Liver (tissue), 9 donors: ENCODE measurements around the gene TMEM175. TPM values are rescaled to one million over a fixed set of nuclear protein-coding genes. Genes with fewer than 3 reads are reported as not detected.

Source experiments
- DNase-seq: peaks from one replicate; pipeline ENCODE4 v3.0.0-alpha.2; 2017; ENCODE audit warnings: low spot score
- H3K27ac ChIP-seq, 2 donors: one replicate each; pipeline ENCODE4 v1.7.0; 2013; ENCODE audit warnings: inconsistent platforms in 2 of 2, low read length in 2 of 2, control low read depth in 1 of 2, low read depth in 1 of 2, mild to moderate bottlenecking in 1 of 2
- H3K27me3 ChIP-seq, 4 donors: one replicate each; pipeline versions ENCODE4 v1.6.1 to v1.7.0; 2013; ENCODE audit warnings: low read length in 3 of 4, inconsistent platforms in 1 of 4, mild to moderate bottlenecking in 1 of 4, moderate library complexity in 1 of 4; ENCODE audit not compliant: control insufficient read depth in 4 of 4, insufficient read depth in 4 of 4
- H3K36me3 ChIP-seq, 4 donors: one replicate each; pipeline versions ENCODE4 v1.6.1 to v1.7.0; 2013; ENCODE audit warnings: low read length in 3 of 4, mild to moderate bottlenecking in 3 of 4, low read depth in 1 of 4, moderate library complexity in 1 of 4; ENCODE audit not compliant: control insufficient read depth in 4 of 4, insufficient read depth in 3 of 4
- H3K4me1 ChIP-seq, 4 donors: one replicate each; pipeline versions ENCODE4 v1.6.1 to v1.7.0; 2013; ENCODE audit warnings: low read length in 3 of 4, mild to moderate bottlenecking in 3 of 4, moderate library complexity in 1 of 4; ENCODE audit not compliant: control insufficient read depth in 4 of 4, insufficient read depth in 4 of 4
- H3K4me3 ChIP-seq, 3 donors: one replicate each; pipeline versions ENCODE4 v1.6.1 to v1.7.0; 2013; ENCODE audit warnings: low read length in 3 of 3, control low read depth in 1 of 3, low read depth in 1 of 3, mild to moderate bottlenecking in 1 of 3
- H3K9ac ChIP-seq, 2 donors: one replicate each; pipeline ENCODE4 v1.7.0; 2013; ENCODE audit warnings: low read length in 2 of 2, mild to moderate bottlenecking in 2 of 2, moderate library complexity in 2 of 2, control low read depth in 1 of 2, low read depth in 1 of 2
- H3K9me3 ChIP-seq, 4 donors: one replicate each; pipeline versions ENCODE4 v1.6.1 to v1.7.0; 2013; ENCODE audit warnings: low read length in 3 of 4; ENCODE audit not compliant: control insufficient read depth in 4 of 4
- CTCF ChIP-seq: fragments of 150-350 bp; IDR thresholded peaks from 2 replicates; pipeline ENCODE4 v1.5.1; 2017; ENCODE audit warnings: improper control_type of control experiment, low read depth, low read length; ENCODE audit not compliant: missing input control
- FOXA1 ChIP-seq: IDR thresholded peaks from 2 replicates; pipeline ENCODE4 v1.6.1; 2016; ENCODE audit warnings: antibody characterized with exemption
- FOXA2 ChIP-seq: IDR thresholded peaks from 2 replicates; pipeline ENCODE4 v1.6.1; 2016; ENCODE audit warnings: antibody characterized with exemption
- GABPA ChIP-seq, 2 donors: IDR thresholded peaks in 1 of 2; conservative IDR thresholded peaks in 1 of 2; 2 replicates each; pipeline ENCODE4 v1.6.1; 2016; ENCODE audit warnings: antibody characterized with exemption in 2 of 2, mild to moderate bottlenecking in 1 of 2, moderate library complexity in 1 of 2
- HNF4A ChIP-seq, 2 donors: conservative IDR thresholded peaks; 2 replicates each; pipeline ENCODE4 v1.6.1; 2016; ENCODE audit warnings: antibody characterized with exemption in 2 of 2, mild to moderate bottlenecking in 2 of 2
- HNF4G ChIP-seq: IDR thresholded peaks from 2 replicates; pipeline ENCODE4 v1.6.1; 2016; ENCODE audit warnings: antibody characterized with exemption
- NR2F2 ChIP-seq: IDR thresholded peaks from 2 replicates; pipeline ENCODE4 v1.6.1; 2016; ENCODE audit warnings: antibody characterized with exemption
- RAD21 ChIP-seq, 2 donors: IDR thresholded peaks; 2 replicates each; pipeline ENCODE4 v1.6.1; 2016; ENCODE audit warnings: antibody characterized with exemption in 2 of 2, mild to moderate bottlenecking in 2 of 2
- REST ChIP-seq: IDR thresholded peaks from 2 replicates; pipeline ENCODE4 v1.6.1; 2016; ENCODE audit warnings: antibody characterized with exemption, mild to moderate bottlenecking
- RXRA ChIP-seq, 2 donors: IDR thresholded peaks; 2 replicates each; pipeline ENCODE4 v1.6.1; 2017 to 2018; ENCODE audit warnings: antibody characterized with exemption in 2 of 2, mild to moderate bottlenecking in 1 of 2
- SP1 ChIP-seq: IDR thresholded peaks from 2 replicates; pipeline ENCODE4 v1.6.1; 2018; ENCODE audit warnings: antibody characterized with exemption, mild to moderate bottlenecking
- TAF1 ChIP-seq: conservative IDR thresholded peaks from 2 replicates; pipeline ENCODE4 v1.6.1; 2016; ENCODE audit warnings: antibody characterized with exemption, mild to moderate bottlenecking
- YY1 ChIP-seq: IDR thresholded peaks from 2 replicates; pipeline ENCODE4 v1.6.1; 2016; ENCODE audit warnings: antibody characterized with exemption, mild to moderate bottlenecking
- ZBTB33 ChIP-seq: IDR thresholded peaks from 2 replicates; pipeline ENCODE4 v1.6.1; 2016; ENCODE audit warnings: antibody characterized with exemption
- WGBS: extraction: QIAGEN DNeasy Blood & Tissue Kit; methylation state at CpG from one replicate; pipeline ENCODE4 v1.1.7; 2013; 5-methylcytosine and 5-hydroxymethylcytosine counted together
- polyA plus RNA-seq, 2 donors: library from polyadenylated mRNA; stranded (reverse) in 1 of 2; unstranded in 1 of 2; fragments of 200-250 nt in 1 of 2; fragments of >200 nt in 1 of 2; fragmentation: Nextera tagmentation in 1 of 2; extraction: Ambion mirVana in 1 of 2; gene quantifications; one replicate each; pipeline versions ENCODE4 v1.2.1 to v1.2.3, GENCODE V29; 2013 to 2015
- total RNA-seq, 2 donors: library from RNA; depleted of rRNA; stranded (reverse); fragments of >200 nt; gene quantifications; one replicate each; pipeline ENCODE4 v1.2.3, GENCODE V29; 2014
- TF ChIP-seq, protein P1 (sequence below): IDR thresholded peaks from 2 replicates; pipeline ENCODE4 v1.6.1; 2016; ENCODE audit warnings: antibody characterized with exemption
- TF ChIP-seq, protein P2 (sequence below): IDR thresholded peaks from 2 replicates; pipeline ENCODE4 v1.6.1; 2016; ENCODE audit warnings: antibody characterized with exemption
- donor health status: healthy.
- donor health status: healthy.
- donor health status: healthy.
- donor health status: healthy.
- donor health status: healthy.

Gene TMEM175
- total and polyA plus RNA-seq, 4 donors: 18.6 to 26.3 (median 25.5) TPM

GRCh38 chr4:958314-958665 is 26.0 kb downstream of the TMEM175 start:
- Histone ChIP-seq H3K4me3 (no peak overlapping the region), H3K36me3 (peaks cover 2 to 29% (median 4%) of the 10 kb centered on the region in 4 donors), H3K9ac (no peak overlapping the region), H3K4me1 (no peaks in the 10 kb centered on the region), H3K27me3 (no peaks in the 10 kb centered on the region), H3K9me3 (no peaks in the 10 kb centered on the region), H3K27ac (no peak overlapping the region)
- no peak for TF ChIP-seq FOXA1
- TF ChIP-seq HNF4A (conservative IDR thresholded peaks at IDR 0.05): no peak
- TF ChIP-seq GABPA (IDR thresholded peaks at IDR 0.05 in 1 of 2, conservative IDR thresholded peaks at IDR 0.05 in 1 of 2): no peak
- no peak for TF ChIP-seq TAF1
- TF ChIP-seq YY1: no peak
- TF ChIP-seq SP1: no peak
- TF ChIP-seq RXRA (IDR thresholded peaks at IDR 0.05): no peak
- TF ChIP-seq REST: no peak
- no peak for TF ChIP-seq ZBTB33
- TF ChIP-seq NR2F2: no peak
- TF ChIP-seq, protein P1, sequence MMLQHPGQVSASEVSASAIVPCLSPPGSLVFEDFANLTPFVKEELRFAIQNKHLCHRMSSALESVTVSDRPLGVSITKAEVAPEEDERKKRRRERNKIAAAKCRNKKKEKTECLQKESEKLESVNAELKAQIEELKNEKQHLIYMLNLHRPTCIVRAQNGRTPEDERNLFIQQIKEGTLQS: no peak
- no peak for TF ChIP-seq HNF4G
- TF ChIP-seq, protein P2, sequence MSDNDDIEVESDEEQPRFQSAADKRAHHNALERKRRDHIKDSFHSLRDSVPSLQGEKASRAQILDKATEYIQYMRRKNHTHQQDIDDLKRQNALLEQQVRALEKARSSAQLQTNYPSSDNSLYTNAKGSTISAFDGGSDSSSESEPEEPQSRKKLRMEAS: no peak
- no peak for TF ChIP-seq FOXA2
- TF ChIP-seq CTCF: no peak
- no peak for TF ChIP-seq RAD21 (IDR thresholded peaks at IDR 0.05)
- no peak for DNase-seq
- whole genome bisulfite sequencing: 95% methylated on average over 17 of the region's 17 CpGs

DNA sequence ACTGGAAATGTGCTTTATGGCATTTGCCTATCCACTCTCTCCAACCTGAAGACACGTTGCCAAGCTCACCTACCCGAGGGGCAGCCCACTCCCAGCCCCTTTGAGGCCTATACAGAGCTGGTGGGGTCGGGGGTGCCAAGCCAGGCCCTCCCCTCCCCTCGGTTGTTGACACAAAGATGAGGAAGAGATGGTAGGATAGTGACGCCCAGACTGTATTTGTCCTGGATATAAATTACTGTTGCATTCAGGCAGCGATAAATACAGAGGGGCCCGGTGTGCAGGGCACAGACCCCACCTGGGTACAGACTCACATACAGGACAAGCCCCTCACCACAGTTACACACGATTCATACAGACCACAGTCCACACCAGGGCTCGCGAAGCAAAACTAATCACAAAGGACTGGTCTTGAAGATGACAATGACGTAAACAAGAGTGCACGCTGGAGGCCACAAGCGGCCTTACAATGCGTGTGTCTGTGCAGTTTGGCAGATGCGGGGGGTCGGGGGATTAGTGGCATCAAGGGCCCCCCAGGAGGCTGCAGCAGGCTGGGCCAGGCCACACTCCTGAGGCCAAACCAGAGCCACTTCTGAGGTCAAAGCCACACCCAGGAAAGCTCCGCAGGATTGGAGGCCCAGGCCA is 26.6 kb downstream of the TMEM175 start:
- no peak for TF ChIP-seq RXRA (IDR thresholded peaks at IDR 0.05)
- TF ChIP-seq, protein P1: no peak
- no peak for TF ChIP-seq ZBTB33
- no peak for DNase-seq
- H3K27me3 ChIP-seq: no peaks in the 10 kb centered on the region
- H3K27ac ChIP-seq: no peak overlapping the region
- H3K4me3 ChIP-seq: no peak overlapping the region
- H3K4me1 ChIP-seq: no peaks in the 10 kb centered on the region
- H3K9ac ChIP-seq: no peak overlapping the region
- 89% methylated on average over 17 of the region's 17 CpGs for WGBS
- peaks cover 2 to 24% (median 3%) of the 10 kb centered on the region in 4 donors for H3K36me3 ChIP-seq
- no peaks in the 10 kb centered on the region for H3K9me3 ChIP-seq
